ENCODE data around the gene KCNK2.

The KCNK2 gene, protein sequence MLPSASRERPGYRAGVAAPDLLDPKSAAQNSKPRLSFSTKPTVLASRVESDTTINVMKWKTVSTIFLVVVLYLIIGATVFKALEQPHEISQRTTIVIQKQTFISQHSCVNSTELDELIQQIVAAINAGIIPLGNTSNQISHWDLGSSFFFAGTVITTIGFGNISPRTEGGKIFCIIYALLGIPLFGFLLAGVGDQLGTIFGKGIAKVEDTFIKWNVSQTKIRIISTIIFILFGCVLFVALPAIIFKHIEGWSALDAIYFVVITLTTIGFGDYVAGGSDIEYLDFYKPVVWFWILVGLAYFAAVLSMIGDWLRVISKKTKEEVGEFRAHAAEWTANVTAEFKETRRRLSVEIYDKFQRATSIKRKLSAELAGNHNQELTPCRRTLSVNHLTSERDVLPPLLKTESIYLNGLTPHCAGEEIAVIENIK
- 0 reads per million in 2 donors for total RNA-seq

DNA sequence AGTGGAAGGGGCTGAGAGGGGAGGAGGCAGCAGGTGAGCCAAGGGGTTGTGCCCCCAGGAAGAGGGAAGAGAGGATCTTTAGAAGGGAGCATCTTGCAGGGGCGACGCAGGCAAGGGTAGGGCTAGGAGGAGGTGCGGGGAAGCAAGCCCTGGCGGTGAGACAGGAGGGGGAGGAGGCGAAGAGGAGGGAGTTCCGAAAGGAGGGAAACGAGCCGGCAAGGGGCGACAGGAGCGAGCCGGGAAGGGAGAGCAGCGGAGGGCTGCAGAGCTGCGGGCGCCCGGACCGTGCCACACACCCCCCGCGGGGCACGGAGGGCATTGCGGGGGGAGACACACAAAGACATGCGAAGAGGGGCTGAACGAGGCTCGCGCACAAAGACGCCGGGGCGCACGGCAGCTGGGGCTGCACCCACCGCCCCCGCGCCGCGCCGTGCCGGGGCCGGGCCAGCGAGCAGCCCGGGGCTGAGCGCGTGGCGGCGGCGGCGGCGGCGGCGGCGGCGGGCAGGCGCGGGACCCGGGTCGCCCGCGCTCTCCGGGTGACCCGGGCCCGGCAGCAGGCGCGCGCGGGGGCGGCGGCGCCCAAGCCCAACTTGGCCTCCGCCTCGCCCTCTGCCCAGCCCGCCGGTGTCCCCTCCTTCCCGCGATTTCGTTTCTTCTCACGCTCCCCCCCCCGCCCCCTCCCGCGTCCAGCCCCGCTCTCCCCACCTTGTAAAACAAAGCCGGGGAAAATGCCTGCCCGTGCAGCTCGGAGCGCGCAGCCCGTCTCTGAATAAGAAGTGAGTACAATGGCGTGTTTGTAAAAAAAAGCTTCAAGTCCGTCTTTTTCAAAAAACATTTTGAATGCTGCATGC is at the start of gene KCNK2:
KCNK2 (plus strand) TSS at position 206 of the 851 bp plus-strand sequence. CDS start 649 bp downstream, outside the sequence.
- no peak for DNase-seq

DNA sequence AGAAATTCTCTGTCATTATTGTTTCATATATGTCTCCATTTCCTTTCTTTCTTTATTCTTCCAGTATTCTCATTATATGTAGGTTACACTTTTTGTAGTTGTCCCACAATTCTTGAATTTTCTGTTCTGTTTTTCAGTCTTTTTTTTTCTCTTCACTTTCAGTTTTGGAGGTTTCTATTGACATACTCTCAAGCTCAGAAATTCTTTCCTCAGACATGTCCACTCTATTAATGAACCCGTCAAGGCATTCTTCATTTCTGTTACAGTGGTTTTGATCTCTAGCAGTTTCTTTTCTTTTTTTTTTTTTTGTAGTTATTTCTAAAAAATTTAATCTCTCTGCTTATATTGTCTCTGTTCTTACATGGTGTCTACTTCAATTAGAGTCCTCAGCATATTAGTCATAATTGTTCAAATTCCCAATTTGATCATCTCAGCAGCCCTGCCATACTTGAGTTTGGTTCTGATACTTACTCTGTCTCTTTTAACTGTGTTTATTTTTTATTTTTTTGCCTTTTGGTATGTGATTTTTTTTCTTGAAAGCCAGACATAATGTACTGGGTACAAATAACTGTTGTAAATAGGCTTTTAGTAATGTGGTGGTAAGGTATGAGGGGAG is 49.5 kb upstream of the KCNK2 start:
- DNase-seq: no peak

DNA sequence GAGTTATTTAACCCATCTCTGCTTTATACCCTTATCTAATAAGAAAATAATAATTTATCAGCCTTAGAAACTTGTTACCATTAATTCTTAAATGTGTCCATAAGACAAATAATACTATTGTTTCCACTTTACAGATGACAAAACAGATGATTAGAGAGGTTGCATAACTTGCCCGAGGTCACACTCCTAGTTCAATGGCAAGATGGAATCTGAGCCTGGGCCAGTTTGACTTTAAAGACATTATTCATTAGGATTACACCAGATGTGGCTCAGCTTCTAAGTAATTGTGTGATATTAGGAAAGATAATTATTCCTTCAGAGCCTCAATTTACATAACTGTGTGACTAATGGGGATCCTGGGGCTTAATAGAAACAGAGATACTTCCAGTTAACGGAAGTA is 42.3 kb upstream of the KCNK2 start:
- DNase-seq: no peak

DNA sequence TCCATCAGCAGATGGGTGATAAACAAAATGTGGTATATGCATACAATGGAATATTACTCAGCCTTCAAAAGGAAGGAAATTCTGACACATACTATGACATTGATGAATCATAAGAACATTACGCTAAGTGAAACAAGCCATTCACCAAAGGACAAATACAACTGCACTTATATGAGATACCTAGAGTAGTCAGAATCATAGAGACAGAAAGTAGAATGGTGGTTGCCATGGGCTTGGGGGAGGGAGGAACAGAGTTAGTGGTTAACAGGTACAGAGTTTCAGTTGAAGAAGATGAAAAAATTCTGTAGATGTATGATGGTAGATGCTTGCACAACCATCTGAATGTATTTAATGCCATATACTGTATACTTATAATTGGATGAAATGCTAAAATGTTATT is 39.1 kb upstream of the KCNK2 start:
- DNase-seq: no peak

DNA sequence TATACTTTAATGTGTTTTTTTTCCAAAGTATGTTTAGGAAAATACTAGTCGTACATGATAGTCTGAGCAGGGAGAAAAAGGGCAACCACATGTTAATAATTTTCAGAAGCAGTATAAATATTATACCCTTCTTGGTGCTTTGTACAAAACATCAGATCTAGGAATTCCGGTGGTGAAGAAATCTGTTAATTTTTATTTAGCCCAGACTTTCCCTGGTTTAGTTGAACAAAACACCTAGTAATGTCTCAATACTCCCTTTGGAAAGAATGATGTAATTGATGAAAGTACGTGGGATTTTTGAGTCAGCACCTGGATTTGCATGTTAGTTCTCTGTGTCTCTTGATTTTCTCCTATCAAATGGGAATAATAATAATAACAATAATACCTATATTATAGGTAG is 38.4 kb upstream of the KCNK2 start:
- DNase-seq: no peak

DNA sequence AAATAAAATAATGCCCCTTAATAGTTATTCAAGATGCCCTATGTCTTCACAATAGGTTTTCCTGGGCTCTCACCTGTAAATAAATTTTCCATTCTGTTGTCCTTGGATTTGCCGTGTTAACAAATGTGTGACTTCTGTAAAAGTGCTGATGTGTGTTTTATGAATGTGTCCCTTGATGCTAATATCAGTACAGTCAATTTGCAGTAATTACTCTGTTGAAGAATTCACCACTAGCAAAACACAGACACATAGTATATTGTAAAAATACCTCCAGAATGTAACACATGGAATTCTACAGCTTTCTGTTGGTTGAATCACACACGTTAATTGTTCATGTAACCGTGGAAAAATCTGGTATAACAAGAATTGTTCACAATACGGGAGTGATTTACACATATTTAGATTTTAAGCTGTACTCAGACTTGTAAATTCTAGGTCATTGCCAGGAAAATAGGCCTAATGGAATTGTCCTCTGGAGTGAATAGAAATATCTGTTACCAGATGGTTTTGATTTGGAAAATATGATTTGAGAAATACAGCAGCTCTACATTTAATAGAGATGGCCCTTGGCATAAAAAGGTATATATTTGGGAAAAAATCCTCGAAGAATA is 36.7 kb upstream of the KCNK2 start:
- DNase-seq: no peak

DNA sequence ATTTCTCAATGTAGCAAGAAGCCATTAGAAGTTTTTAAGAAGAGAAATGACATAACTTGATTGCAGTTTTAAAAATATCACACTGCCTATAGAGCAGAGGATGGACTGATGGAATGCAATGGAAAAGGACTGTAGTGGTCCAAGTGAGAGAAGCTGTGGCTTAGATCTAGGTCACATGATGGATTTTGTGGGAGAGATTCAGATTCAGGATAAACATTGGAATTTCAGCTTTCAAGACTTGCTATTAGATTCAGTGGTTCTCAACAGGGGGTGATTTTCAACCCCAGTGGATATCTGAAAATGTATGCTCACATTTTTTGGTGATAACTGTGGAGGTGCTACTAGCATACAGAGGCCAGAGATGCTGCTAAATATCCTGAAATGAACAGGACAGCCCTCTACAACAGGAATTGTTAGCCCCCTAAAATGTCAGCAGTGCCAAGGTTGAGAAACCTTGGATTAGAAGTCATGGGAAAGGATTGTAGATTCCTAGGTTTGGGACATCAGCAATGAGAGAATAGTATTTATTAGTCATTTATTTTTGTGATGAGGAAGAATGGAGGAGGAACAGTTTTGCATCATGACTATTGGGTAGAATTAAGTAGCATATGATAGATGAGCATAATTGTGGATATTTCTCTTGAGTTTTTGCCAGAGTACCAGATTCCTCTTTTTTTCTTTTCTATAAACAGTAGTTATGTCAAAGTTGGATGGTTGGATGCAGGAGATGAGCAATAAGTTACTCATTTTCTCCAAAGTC is 30.1 kb upstream of the KCNK2 start:
- DNase-seq: no peak

DNA sequence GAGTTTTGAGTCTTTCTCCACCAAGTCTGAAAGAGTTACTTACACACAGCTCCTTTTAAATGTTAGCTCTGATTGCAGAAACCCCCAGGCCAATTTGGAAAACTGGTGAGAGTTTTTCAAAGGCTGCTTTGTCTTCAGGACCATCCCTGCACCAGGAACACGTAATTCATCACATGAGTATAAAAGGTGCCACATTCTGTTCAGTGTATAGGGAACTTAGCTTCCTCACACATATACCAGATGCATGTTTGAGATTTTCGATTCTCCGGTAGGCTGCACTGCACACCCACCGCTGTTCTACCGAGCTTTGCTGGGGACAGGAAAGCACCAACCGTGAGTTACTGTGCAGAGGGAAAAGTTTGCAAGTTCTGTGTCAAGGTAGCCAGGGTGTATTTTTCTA is 28.3 kb upstream of the KCNK2 start:
- no peak for DNase-seq

DNA sequence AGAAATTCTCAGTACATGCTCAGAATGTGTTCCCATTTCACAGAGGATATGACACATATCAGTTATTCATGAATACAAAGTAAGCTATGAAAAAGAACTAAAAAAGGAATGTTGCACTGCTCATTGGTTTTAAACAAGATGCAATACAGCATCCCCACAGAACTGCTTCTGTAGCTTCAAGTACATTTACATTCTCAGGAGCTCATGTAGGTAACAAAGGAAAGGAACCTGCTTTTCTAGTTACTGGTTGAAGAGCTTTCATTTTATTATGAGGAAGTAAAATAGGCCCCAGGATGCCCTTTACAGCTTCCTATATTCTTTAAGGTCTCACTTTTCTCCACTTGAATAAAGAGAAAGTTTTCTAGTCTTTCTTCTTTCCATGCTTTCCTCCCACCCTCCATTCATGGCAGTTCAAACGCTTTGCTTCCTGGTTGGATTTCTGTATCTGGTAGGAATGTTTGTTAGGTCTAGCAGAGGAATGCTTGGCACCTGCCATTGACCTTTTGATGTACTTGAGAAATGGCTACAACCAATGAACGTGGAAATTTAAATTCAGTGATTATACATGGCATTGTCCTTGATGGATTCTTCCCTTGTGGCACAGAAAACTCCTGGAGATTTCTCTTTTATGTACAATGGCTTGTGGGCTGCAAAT is 27.1 kb upstream of the KCNK2 start:
- no peak for DNase-seq

DNA sequence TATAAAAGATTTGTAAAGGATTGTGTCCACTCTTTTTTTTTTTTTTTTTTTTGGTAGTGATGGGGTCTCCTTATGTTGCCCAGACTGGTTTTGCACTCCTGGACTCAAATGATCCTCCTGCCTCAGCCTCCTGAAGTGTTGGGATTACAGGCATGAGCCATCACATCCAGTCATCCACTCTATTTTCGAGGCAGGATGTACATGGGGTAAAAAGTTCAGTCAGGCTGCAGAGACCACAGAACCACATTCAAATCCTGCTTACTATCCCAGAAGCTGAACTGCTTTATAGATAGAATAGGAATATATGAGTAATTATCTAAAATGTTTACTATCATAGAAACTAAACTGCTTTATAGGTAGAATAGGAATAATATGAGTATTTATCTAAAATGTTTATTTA is 26.0 kb upstream of the KCNK2 start:
- DNase-seq: no peak

DNA sequence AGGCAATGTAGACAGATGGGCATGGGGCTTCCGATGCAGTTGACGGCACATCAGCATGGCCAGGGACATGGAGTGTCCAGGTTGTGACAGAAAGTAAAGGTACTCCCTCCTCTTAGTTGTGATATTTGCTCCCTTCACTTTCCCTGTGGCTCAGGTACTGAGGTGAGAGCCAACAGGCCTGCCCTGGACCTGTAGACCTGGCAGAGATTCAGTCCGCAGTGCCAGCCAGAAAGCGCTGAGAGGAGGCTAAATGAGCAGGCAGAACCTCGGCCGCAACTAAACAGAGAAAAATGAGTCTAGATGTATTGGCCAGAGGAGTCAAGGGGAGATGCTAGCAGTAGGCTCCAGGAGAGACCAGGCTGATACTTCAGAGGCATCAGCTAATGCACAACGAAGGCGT is 22.6 kb upstream of the KCNK2 start:
- no peak for DNase-seq

DNA sequence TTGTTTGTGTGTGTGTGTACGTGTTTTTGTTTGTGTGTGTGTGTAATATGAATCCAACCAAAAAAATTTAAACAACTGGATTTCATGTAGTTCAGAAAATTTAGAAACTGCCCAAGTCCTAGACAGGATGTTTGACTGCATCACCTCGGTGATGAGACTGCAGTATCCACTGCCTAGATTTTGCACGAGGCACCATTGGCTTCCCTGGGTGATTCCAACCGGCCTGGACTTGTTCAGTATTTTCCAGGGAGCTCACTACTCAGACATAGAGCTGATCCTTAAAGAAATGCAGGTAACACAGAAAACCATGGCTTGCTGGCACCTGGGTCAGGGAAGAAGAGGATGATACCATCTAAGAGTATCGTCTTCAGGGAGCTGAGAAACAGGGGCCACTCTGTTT is 18.2 kb upstream of the KCNK2 start:
- DNase-seq: no peak

DNA sequence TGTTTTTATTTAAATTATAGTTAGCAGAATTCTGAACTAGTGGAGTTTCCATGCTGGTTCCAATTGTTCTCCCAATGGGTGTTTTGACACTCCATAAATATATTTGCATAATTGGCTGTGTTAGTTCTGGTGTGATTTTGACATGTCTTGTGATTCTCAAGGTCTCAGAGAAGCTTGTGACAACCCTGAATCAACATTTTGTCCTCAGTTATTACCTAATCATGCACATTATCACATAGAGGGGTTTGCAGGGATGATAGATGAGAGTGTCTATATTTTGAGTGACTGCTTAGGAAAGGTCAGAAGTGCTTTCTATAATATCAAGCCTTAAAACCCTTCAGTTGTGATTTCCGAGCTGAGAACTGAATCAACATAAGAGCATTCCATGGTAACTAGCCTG is 11.5 kb upstream of the KCNK2 start:
- no peak for DNase-seq

DNA sequence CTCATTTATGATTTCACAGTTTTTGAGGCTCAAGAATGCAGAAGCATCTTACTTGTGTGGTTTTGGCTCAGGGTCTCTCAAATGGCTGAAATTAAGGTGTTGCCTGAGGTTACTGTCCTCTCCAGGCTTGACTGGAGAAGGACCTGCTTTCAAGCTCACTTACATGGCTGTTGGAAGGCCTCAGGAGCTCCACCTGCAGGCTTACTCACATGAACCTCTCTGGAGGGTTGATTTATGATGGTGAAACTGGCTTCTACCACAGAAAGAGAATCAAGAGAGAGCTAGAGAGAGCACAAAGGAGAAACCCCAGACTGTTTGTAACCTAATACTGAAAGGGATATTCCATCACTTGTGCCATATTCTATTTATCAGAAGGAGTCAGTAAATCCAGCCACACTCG is 6.2 kb upstream of the KCNK2 start:
- DNase-seq: no peak

DNA sequence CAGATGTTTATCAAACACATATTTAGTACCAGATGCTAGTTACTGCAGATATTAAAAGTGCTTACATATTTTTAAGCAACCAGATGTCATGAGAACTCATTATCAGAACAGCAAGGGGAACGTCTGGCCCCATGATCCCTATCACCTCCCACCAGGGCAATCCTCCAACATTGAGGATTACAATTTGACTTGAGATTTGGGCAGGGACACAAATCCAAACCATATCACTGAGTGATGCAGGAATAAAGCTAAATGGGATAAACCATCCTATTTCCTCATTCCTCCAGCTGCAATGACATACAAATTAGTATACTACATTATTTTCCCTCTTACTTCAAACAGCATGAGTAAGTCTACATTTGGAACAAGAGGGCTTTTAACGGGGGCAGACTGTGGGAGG is 3.1 kb upstream of the KCNK2 start:
- DNase-seq: no peak

DNA sequence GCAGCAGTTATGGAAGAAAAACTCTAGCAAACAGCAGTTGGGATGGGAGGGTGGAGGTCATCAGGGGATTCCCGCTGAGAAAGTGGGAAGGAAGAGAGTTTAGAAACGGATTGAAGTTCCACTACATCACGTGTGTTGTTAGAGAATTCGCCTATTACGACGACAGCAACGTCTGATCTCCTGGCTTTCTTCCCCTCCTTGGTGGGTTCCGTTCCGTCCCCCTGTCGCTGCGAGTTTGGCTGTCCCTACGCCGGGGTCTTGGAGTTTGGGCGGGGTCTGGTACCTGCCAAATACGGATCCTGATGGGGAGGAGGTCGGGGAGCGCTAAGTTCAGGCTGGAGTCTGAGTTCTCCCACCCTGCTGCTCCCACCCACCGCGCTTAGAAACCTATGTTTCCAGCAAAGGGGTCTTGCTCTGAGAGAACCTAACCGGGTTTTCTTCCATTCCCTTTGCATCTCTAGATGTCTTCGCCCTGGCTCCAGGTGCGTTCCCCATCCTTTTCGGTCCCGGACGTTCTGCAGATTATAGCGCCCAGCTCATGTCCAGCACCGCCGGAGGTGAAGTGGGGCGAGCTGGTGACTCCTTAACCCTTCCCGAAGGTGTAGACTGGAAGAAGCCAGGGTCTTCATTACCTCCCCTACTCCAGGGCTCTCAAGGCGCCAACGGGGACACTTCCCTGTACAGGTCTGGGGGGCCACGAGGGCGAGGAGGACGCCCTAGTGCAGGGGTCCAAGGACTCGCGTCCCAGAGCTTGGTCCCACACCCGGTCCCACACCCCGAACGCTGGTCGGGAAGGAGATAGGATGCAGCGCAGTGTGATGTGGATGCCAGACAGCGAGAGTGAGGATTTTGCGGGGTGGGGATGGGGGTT is 641 bp upstream of the KCNK2 start:
- no peak for DNase-seq

DNA sequence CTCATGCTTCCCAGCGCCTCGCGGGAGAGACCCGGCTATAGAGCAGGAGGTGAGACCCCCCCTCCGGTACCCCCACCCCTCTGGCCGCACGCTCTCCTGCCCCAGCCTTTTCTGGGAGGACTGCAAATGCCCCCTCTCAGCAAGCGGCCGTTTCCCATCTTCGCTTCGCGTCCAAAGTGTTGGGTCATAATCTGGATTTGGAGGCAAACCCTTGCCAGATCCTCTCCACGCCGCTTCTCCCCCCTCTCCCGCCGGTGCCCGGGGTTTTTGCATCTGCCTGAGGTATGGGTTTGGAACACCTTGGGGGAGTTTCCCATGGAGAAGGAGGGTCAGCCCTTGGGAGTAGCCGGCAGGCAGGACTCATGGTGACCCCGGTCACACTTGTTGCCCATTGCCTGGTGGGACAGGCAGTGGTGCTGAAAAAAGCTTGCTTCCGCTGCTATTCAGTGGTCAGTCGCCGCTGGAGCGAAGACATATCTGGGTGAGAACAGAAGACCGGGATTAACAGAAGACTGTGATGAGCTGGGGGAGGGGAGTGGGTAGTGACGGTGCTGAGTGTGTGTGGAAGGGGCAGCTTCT is 935 bp downstream of the KCNK2 start:
- DNase-seq: no peak

DNA sequence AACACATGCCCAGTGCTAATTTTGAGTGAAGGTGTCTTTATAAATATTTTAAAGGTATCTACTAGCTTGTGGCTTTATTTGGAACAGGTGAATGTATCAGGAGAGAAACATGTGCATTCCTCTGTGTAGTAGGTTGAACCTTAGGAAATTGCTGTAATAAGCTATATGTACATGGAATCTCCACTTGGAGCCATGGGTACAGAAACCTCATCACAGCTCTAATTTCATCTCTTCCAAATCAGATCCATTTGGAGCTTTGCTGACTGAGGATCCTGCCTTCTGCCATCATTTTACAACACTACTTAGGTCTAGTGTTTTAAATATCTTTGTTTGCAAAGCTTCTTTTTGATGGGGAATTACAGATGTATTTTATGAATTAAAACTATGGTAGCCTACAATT is 2.1 kb downstream of the KCNK2 start:
- no peak for DNase-seq

DNA sequence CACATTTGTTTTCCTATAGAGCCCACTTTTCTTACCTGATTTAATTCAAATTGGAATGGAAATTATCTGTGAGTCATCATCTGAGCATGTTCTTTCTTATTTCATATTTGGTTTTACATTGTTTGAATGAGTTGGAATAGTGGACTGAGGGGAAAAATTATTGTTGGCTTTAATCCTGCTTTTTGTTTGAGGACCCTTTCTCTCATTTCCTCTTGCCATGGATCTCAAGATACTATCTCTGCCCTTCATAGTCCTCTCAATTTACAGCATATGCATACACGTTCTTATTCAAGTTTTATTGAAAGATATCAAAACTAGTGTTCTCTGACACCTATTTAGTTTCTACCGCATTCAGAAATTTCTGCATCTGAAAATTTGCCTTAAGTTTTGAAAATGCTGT is 5.1 kb downstream of the KCNK2 start:
- no peak for DNase-seq

DNA sequence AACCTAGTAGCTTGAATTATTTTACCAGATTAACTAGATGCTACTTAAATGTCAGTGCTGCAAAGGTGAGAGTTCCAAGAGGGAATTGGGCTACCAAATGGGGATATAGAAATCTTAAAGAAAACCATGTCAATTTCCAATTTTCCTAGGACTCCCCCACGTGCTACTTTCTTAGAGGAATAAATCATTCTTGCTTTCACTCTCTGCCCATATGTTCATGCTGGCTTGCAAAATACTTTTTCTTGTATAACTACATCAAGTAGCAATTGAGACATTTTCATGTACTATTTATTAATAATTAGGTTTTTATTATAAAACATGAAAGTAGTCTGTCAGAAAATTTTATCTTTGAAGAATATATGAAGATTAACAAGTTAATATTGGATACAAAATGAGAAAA is 11.8 kb downstream of the KCNK2 start:
- DNase-seq: no peak
